Nucleus accumbens (tissue), 56 donors: ENCODE data around the gene LCE5A.
"Not testable (repeated sequence)": the region's sequence is repeated elsewhere in the genome, so short reads cannot be mapped to it uniquely, and the experiment has no call there.

Source experiments
- DNase-seq, 56 donors: peaks; one replicate each; lab custom pipeline; 2025; lab: John Stamatoyannopoulos, UW

The LCE5A gene

GRCh38 chr1:152515434-152515783 is 4.8 kb downstream of the LCE5A start:
- peak in 7 of 56 donors; percentile 2 to 24 (median 9) for DNase-seq

GRCh38 chr1:152516082-152516481 is 5.5 kb downstream of the LCE5A start:
- no peak for DNase-seq

GRCh38 chr1:152517237-152517811 is 6.7 kb downstream of the LCE5A start:
- no peak for DNase-seq

GRCh38 chr1:152519851-152520250 is 9.2 kb downstream of the LCE5A start:
- no peak for DNase-seq

GRCh38 chr1:152520561-152521090 is 10.0 kb downstream of the LCE5A start:
- DNase-seq = no peak

GRCh38 chr1:152525080-152525641 is 14.6 kb downstream of the LCE5A start:
- DNase-seq = no peak

- peak in 3 of 56 donors; percentile 4 to 19 (median 11) for DNase-seq
Observed at GRCh38 chr1:152533327-152533938, 22.8 kb downstream of the LCE5A start.

- no peak for DNase-seq
Observed at GRCh38 chr1:152535774-152536173, 25.2 kb downstream of the LCE5A start.

- DNase-seq = no peak
Observed at GRCh38 chr1:152537496-152537895, 26.9 kb downstream of the LCE5A start.

- DNase-seq = no peak
Observed at GRCh38 chr1:152539901-152540300, 29.3 kb downstream of the LCE5A start.

- DNase-seq = no peak
Observed at GRCh38 chr1:152543820-152544219, 33.2 kb downstream of the LCE5A start.

- no peak for DNase-seq
Observed at GRCh38 chr1:152546704-152547103, 36.1 kb downstream of the LCE5A start.

- DNase-seq = not testable (repeated sequence)
Observed at GRCh38 chr1:152548358-152548757, 37.8 kb downstream of the LCE5A start.
